ENCODE results near the gene TNNI3K. TPM values are rescaled to one million over a fixed set of nuclear protein-coding genes. Genes with fewer than 3 reads are reported as not detected.

TNNI3K gene
- polyA plus RNA-seq, 1 of the 3 experiments (the other 2 are of a cell fraction) = 0.31 TPM

- H3K27ac ChIP-seq (ENCODE audit: low read depth in 2 of 2, low read length in 1 of 2) = no peak overlapping the region
- no peak for TF ChIP-seq TEAD4 (IDR thresholded peaks at IDR 0.05; ENCODE audit: borderline replicate concordance, insufficient read depth)
- TF ChIP-seq GATA2 (CRISPR knock-in tag; IDR thresholded peaks at IDR 0.05) = no peak
- TF ChIP-seq GABPA (IDR thresholded peaks at IDR 0.05; ENCODE audit: low read depth) = no peak
- no peak for TF ChIP-seq TCF12 (IDR thresholded peaks at IDR 0.05)
- TF ChIP-seq NRF1 (IDR thresholded peaks at IDR 0.05; ENCODE audit: low read depth, low read length) = no peak
- no peak for TF ChIP-seq EZH2phosphoT487 (IDR thresholded peaks at IDR 0.05; ENCODE audit: borderline replicate concordance, low read depth)
- no peak for TF ChIP-seq REST (IDR thresholded peaks at IDR 0.05; ENCODE audit: low read depth, low read length)
- no peak overlapping the region for H3K4me2 ChIP-seq
- H3K9ac ChIP-seq = no peak overlapping the region
- no peaks in the 10 kb centered on the region for H3K9me2 ChIP-seq
- ChIA-PET POLR2A (no interaction called here), CTCF (interaction anchor here (0.8 to 3.5 kb wide), 22 partner anchors 10 to 1457 kb away, joined by 3 to 22 read pairs (median 6); no protein-coding TSS in a partner anchor)
- DNase-seq = no peak
- no peaks in the 10 kb centered on the region for H3F3A ChIP-seq (replicated peaks; ENCODE audit: insufficient read depth)
- WGBS (ENCODE audit: low lambda C conversion rate) = 54% methylated on average over 3 of the region's 3 CpGs
- H3K9me3 ChIP-seq = no peaks in the 10 kb centered on the region
- H3K4me1 ChIP-seq (ENCODE audit: control insufficient read depth in 1 of 2, insufficient read depth in 2 of 2, low read depth in 1 of 2, low read length in 1 of 2) = no peaks in the 10 kb centered on the region
- H3K36me3 ChIP-seq (replicated peaks in 1 of 2; ENCODE audit: control insufficient read depth in 1 of 2, insufficient read depth in 2 of 2, low read length in 1 of 2) = no peaks in the 10 kb centered on the region
- no peaks in the 10 kb centered on the region for H3K79me2 ChIP-seq (ENCODE audit: insufficient read depth)
- H4K20me1 ChIP-seq (ENCODE audit: insufficient read depth) = no peaks in the 10 kb centered on the region
- no peak overlapping the region for H3K4me3 ChIP-seq (ENCODE audit: low read depth in 2 of 2, low read length in 1 of 2)
- H3K27me3 ChIP-seq (ENCODE audit: insufficient read depth) = no peaks in the 10 kb centered on the region
- H2AFZ ChIP-seq (ENCODE audit: low read depth) = no peak overlapping the region
Observed at GRCh38 chr1:74467786-74468377, 232.7 kb downstream of the TNNI3K start.

- no peaks in the 10 kb centered on the region for H4K20me1 ChIP-seq (ENCODE audit: insufficient read depth)
- no peak overlapping the region for H2AFZ ChIP-seq (ENCODE audit: low read depth)
- peak; percentile 66 for DNase-seq
- no peaks in the 10 kb centered on the region for H3K27me3 ChIP-seq (ENCODE audit: insufficient read depth)
- 6% methylated on average over 2 of the region's 2 CpGs for WGBS (ENCODE audit: low lambda C conversion rate)
- no peaks in the 10 kb centered on the region for H3K9me2 ChIP-seq
- no peaks in the 10 kb centered on the region for H3K36me3 ChIP-seq (replicated peaks in 1 of 2; ENCODE audit: control insufficient read depth in 1 of 2, insufficient read depth in 2 of 2, low read length in 1 of 2)
- ChIA-PET POLR2A (no interaction called here), CTCF (interaction anchor here (0.5 to 3.5 kb wide), 41 partner anchors 9 to 1459 kb away, joined by 3 to 22 read pairs (median 4); no protein-coding TSS in a partner anchor)
- no peak overlapping the region for H3K27ac ChIP-seq (ENCODE audit: low read depth in 2 of 2, low read length in 1 of 2)
- no peaks in the 10 kb centered on the region for H3K79me2 ChIP-seq (ENCODE audit: insufficient read depth)
- TF ChIP-seq CTCF (IDR thresholded peaks at IDR 0.05) (peak; percentile 75), RAD21 (IDR thresholded peaks at IDR 0.05; ENCODE audit: low read length) (peak; percentile 89), GABPA (IDR thresholded peaks at IDR 0.05; ENCODE audit: low read depth) (no peak), USF2 (IDR thresholded peaks at IDR 0.05; ENCODE audit: borderline replicate concordance, low read depth, low read length) (no peak), GATA2 (CRISPR knock-in tag; IDR thresholded peaks at IDR 0.05) (no peak), SMC3 (IDR thresholded peaks at IDR 0.05; ENCODE audit: low read depth, low read length) (peak; percentile 58)
- no peak overlapping the region for H3K4me2 ChIP-seq
- H3K4me1 ChIP-seq (ENCODE audit: control insufficient read depth in 1 of 2, insufficient read depth in 2 of 2, low read depth in 1 of 2, low read length in 1 of 2) = no peaks in the 10 kb centered on the region
- H3K4me3 ChIP-seq (ENCODE audit: low read depth in 2 of 2, low read length in 1 of 2) = peak overlapping the region in 1 of 2 experiments; percentile 41; a peak in 1 of 4 replicates
- H3K9me3 ChIP-seq = no peaks in the 10 kb centered on the region
- no peak overlapping the region for H3K9ac ChIP-seq
- no peaks in the 10 kb centered on the region for H3F3A ChIP-seq (replicated peaks; ENCODE audit: insufficient read depth)
Observed at GRCh38 chr1:74468982-74469603, 233.9 kb downstream of the TNNI3K start.

Measured in SK-N-SH (cell line).